ENCODE measurements around the gene ANKS1B.

Gene ANKS1B

GRCh38 chr12:99959549-99960170 lies 25.1 kb downstream of the ANKS1B start:
- peak; percentile 94 for DNase-seq (ENCODE audit: low spot score)

GRCh38 chr12:99957866-99958466 lies 26.8 kb downstream of the ANKS1B start:
- peak; percentile 58 for DNase-seq (ENCODE audit: low spot score)

GRCh38 chr12:99954724-99955123 lies 30.0 kb downstream of the ANKS1B start:
- DNase-seq (ENCODE audit: low spot score) = peak; percentile 35

GRCh38 chr12:99948370-99948769 lies 36.4 kb downstream of the ANKS1B start:
- peak; percentile 51 for DNase-seq (ENCODE audit: low spot score)

GRCh38 chr12:99946131-99946530 lies 38.6 kb downstream of the ANKS1B start:
- DNase-seq (ENCODE audit: low spot score) = no peak

DNA sequence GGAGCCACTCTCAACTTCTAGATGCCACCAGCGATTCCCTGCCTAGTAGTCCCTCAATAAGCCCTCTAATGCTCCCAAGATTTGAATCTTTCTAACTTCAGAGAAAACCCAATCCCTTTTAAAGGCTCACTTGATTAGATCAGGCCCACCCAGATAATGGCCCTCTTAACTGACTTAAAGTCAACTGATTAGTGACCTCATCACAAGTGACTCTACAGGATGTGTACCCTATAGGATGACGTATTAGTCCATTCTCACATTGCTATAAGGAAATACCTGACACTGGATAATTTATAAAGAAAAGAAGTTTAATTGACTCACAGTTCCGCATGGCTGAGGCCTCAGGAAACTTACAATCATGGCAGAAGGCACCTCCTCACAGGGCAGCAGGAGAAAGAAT lies 49.1 kb downstream of the ANKS1B start:
- no peak for DNase-seq (ENCODE audit: low spot score)

GRCh38 chr12:99926511-99927169 lies 58.1 kb downstream of the ANKS1B start:
- no peak for DNase-seq (ENCODE audit: low spot score)

GRCh38 chr12:99920353-99920960 lies 64.3 kb downstream of the ANKS1B start:
- DNase-seq (ENCODE audit: low spot score) = no peak

- no peak for DNase-seq (ENCODE audit: low spot score)
Measured at GRCh38 chr12:99917711-99918402, 66.9 kb downstream of the ANKS1B start.

- DNase-seq (ENCODE audit: low spot score) = no peak
Measured at GRCh38 chr12:99916555-99916954, 68.2 kb downstream of the ANKS1B start.

- no peak for DNase-seq (ENCODE audit: low spot score)
Measured at GRCh38 chr12:99915251-99916082, 69.3 kb downstream of the ANKS1B start.

DNA sequence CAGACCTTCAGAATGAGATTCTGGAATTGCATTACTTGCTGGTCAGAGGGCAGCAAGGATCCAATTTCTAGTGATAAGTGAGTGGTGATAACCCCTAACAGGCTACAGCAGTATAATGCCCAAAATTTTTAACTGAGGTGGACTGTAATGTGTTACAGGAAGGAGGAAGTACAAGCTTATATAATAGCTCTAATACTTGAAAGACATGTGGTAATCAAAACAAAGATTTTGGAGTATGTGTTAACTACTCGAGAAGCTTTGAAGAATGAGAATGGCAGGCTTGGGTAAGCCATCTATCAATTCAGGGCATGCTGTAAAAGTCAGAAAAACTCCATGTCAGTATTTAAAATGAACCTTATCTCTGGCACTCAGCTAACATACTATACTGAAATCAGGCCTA lies 70.5 kb downstream of the ANKS1B start:
- DNase-seq (ENCODE audit: low spot score) = no peak

GRCh38 chr12:99911967-99912366 lies 72.8 kb downstream of the ANKS1B start:
- no peak for DNase-seq (ENCODE audit: low spot score)

- peak; percentile 23 for DNase-seq (ENCODE audit: low spot score)
Measured at GRCh38 chr12:99911081-99911480, 73.7 kb downstream of the ANKS1B start.

DNA sequence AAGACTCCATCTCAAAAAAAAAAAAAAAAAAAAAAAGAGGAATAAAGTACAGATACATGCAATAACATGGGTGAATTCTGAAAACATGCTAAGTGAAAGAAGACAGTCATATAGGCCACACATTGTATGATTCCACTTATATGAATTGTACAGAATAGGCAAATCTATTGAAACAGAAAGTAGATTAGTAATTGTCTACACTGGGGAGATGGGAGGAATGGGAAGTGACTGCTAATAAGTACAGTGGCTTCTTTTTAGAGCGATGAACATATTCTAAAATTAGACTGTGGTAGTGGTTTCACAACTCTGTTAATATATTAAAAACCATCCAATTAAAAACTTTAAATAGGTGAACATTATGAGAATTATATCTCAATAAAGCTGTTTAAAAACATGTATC lies 74.4 kb downstream of the ANKS1B start:
- no peak for DNase-seq (ENCODE audit: low spot score)

DNA sequence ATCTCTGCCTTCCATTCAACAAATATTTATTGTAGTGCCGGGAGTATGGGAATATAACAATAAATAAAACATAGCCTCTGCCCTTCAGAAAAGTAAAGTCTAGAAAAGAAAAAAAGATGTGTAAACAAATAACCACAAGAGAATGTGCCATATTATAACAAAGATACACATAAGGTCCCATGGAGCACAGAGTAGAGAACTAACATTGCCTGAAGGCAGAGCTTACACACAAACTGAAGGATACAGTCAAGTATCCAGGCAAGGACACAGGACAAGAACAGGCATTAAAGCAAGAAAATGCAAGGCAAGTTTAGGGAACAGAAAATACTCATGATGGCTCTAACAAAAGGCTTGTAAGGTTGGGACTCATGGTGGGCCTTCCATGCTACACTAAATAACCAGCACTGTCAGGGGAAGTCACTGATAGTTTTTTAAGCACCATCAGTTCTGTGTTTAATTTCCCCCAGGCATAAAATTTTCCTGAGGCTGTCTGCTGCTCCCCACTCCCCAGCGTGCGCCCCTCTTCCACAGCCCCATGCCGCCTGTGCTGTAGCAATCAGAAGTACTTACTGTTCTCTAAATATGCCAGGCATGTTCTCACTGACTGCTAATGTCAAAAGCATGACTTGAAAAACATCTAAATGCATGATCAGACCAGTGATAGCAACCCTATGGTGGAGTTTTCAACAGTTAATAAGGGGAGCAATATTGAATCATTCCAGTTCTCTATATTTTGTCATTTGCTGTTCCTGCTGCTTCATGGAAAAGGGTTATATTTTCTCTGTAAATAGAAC lies 77.8 kb downstream of the ANKS1B start:
- no peak for DNase-seq (ENCODE audit: low spot score)

DNA sequence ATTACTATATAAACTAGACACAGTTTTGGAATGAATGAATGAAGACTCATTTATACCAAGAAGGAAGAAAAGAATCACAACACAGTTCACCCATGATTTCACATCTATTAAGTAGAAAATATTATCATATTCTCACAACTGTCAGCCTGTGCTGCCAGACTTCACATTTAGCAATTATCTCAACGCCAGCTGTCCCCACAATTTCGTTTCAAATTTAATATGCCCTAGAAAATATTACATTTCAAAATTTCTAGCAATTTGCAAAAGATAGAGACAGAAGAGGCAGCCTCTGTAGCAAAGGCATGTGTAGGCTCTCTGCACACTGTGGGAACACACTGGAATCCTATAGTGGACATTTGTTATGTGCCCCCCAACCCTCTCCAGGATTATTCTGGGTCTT lies 83.6 kb downstream of the ANKS1B start:
- DNase-seq (ENCODE audit: low spot score) = peak; percentile 70

DNA sequence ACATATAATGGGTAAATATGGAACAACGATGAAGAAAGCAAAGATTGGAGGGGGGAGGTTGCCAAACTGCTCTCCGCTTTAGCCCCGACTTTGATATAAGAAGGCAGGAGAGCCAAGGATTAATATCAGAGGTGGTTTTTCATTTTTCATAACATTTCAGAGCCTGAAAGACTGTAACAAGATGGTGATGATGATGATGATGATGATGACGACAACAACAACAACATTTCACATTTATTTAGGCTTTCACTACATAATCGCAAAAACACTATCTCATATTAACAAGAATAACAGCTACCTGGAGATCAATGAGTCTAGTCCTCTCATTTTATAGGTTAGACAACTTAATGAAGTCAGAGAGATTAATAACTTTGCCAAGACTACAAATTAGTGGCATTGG lies 86.1 kb downstream of the ANKS1B start:
- no peak for DNase-seq (ENCODE audit: low spot score)

DNA sequence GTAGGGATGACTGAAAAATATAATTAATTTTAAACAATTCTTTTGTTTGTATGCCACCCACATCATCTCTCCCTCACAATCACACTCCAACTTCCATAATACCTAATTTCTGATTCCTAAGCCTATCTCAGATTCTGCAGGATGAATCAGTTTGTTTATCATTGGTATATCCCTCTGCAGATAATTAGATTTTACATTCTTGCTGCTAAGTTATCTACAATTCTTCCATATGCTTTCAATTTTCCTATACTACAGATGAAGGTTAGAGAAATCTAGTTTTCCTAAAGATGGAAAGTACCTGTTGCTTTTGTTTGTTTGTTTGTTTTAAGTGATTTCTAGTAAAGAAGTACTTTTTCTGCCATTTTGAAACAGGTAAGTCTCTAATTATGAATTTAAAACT lies 105.3 kb downstream of the ANKS1B start:
- no peak for DNase-seq (ENCODE audit: low spot score)

DNA sequence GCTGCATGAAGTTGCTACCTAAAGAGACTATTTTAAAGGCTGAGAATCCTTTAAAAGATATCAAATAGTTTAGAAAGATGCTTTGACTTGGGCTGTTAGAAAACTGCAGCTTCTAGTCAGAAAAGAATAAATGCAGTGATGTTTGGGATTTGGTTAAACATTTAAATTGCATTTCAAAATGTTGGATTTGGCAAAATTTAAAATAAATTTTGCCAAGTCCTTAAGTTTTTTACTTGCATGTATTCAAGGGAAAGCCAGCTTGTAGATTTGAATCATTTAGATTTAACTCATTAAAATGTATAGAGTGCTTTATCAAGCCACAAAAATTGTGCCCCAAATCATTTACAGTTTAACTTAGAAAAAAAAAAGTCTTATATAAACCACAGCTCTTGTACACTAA lies 109.7 kb downstream of the ANKS1B start:
- DNase-seq (ENCODE audit: low spot score) = no peak

- no peak for DNase-seq (ENCODE audit: low spot score)
Measured at GRCh38 chr12:99870085-99870484, 114.7 kb downstream of the ANKS1B start.
